ENCODE results near the gene TICAM1. TPM values are rescaled to one million over a fixed set of nuclear protein-coding genes. Genes with fewer than 3 reads are reported as not detected.
"Not testable (repeated sequence)": the region's sequence is repeated elsewhere in the genome, so short reads cannot be mapped to it uniquely, and the experiment has no call there.

TICAM1 gene
- total RNA-seq, 4 donors from 2014 or later: 7.5 to 8.3 (median 8.0) TPM

GRCh38 chr19:4839192-4839591 lies 7.7 kb upstream of the TICAM1 start:
- no peak for TF ChIP-seq POLR2A (IDR thresholded peaks at IDR 0.05; ENCODE audit: low read depth)
- TF ChIP-seq POLR2AphosphoS5 (IDR thresholded peaks at IDR 0.05): no peak
- no peak overlapping the region for H3K4me3 ChIP-seq
- 94% methylated on average over 6 of the region's 17 CpGs for WGBS
- no peaks in the 10 kb centered on the region for H3K9me3 ChIP-seq
- H3K27me3 ChIP-seq: no peaks in the 10 kb centered on the region
- no peaks in the 10 kb centered on the region for H3K4me1 ChIP-seq
- intact Hi-C loops (cut with DNase I): no loop called here
- H3K27ac ChIP-seq (replicated peaks in 1 of 4): no peak overlapping the region
- DNase-seq (ENCODE audit: extremely low spot score): no peak
- H3K36me3 ChIP-seq: peaks cover 5 to 61% (median 49%) of the 10 kb centered on the region in 4 donors

DNA sequence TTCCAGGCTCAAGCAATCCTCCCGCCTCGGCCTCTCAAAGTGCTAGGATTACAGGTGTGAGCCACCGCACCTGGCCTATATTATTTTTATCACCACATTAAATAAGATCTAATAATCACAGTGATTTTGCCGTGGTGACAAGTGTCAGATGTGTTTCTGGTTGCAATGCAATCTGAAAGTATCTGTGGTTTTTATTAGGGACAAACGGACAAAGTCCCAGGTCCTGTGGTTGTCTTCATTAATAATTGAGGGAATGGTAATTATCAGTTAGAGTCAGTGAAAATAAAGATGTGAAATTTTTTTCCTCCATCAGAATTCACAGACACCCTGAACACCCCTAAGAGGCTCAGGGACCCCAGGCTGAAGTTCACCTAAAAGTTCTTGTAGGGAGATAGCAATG lies 1.3 kb upstream of the TICAM1 start:
- no peak for DNase-seq (ENCODE audit: extremely low spot score)
- TF ChIP-seq EP300 (IDR thresholded peaks at IDR 0.05) (no peak), POLR2A (IDR thresholded peaks at IDR 0.05; ENCODE audit: low read depth) (no peak), CTCF (IDR thresholded peaks at IDR 0.05) (no peak), POLR2AphosphoS5 (IDR thresholded peaks at IDR 0.05) (no peak)
- Histone ChIP-seq H3K27me3 (no peaks in the 10 kb centered on the region), H3K9me3 (no peaks in the 10 kb centered on the region), H3K36me3 (peaks cover 0 to 3% (median under 1%) of the 10 kb centered on the region in 4 donors), H3K4me3 (no peak overlapping the region), H3K4me1 (peaks cover 10 to 35% (median 26%) of the 10 kb centered on the region in 4 donors), H3K27ac (replicated peaks in 1 of 4) (no peak overlapping the region)
- intact Hi-C loops (cut with DNase I): no loop called here
- 93% methylated on average over 5 of the region's 5 CpGs for WGBS

GRCh38 chr19:4831979-4832340 lies 448 bp upstream of the TICAM1 start:
- intact Hi-C loops (cut with DNase I); H3K9me3 ChIP-seq; DNase-seq (ENCODE audit: extremely low spot score); H3K27me3 ChIP-seq; H3K36me3 ChIP-seq: not testable (repeated sequence)
- peak overlapping the region; percentile 85 to 99 (median 96) for H3K4me3 ChIP-seq
- H3K27ac ChIP-seq (replicated peaks in 1 of 4): peak overlapping the region; percentile 90 to 94 (median 91)
- WGBS: 40% methylated on average over 9 of the region's 9 CpGs
- peaks cover 10 to 35% (median 26%) of the 10 kb centered on the region in 4 donors for H3K4me1 ChIP-seq

GRCh38 chr19:4830768-4831265 lies 695 bp downstream of the TICAM1 start:
- Histone ChIP-seq H3K9me3 (no peaks in the 10 kb centered on the region), H3K4me3 (peak overlapping the region; percentile 85 to 99 (median 96)), H3K27me3 (no peaks in the 10 kb centered on the region), H3K27ac (replicated peaks in 1 of 4) (peak overlapping the region; percentile 90 to 94 (median 91)), H3K36me3 (no peaks in the 10 kb centered on the region), H3K4me1 (peaks cover 10 to 35% (median 26%) of the 10 kb centered on the region in 4 donors)
- no peak for DNase-seq (ENCODE audit: extremely low spot score)
- WGBS: 69% methylated on average over 6 of the region's 6 CpGs
- TF ChIP-seq CTCF (IDR thresholded peaks at IDR 0.05) (no peak), POLR2AphosphoS5 (IDR thresholded peaks at IDR 0.05) (no peak), POLR2A (IDR thresholded peaks at IDR 0.05; ENCODE audit: low read depth) (no peak), EP300 (IDR thresholded peaks at IDR 0.05) (no peak)
- intact Hi-C loops (cut with DNase I): no loop called here

GRCh38 chr19:4830332-4830731 lies 1.2 kb downstream of the TICAM1 start:
- intact Hi-C loops (cut with DNase I): no loop called here
- H3K4me1 ChIP-seq: peaks cover 10 to 35% (median 26%) of the 10 kb centered on the region in 4 donors
- H3K4me3 ChIP-seq: peak overlapping the region; percentile 85 to 99 (median 96)
- H3K36me3 ChIP-seq: peaks cover 0 to 1% (median 0%) of the 10 kb centered on the region in 4 donors
- no peak for TF ChIP-seq POLR2A (IDR thresholded peaks at IDR 0.05; ENCODE audit: low read depth)
- no peak for TF ChIP-seq POLR2AphosphoS5 (IDR thresholded peaks at IDR 0.05)
- no peak for TF ChIP-seq EP300 (IDR thresholded peaks at IDR 0.05)
- TF ChIP-seq CTCF (IDR thresholded peaks at IDR 0.05): no peak
- H3K27me3 ChIP-seq: no peaks in the 10 kb centered on the region
- peak overlapping the region; percentile 90 to 94 (median 91) for H3K27ac ChIP-seq (replicated peaks in 1 of 4)
- DNase-seq (ENCODE audit: extremely low spot score): no peak
- WGBS: 92% methylated on average over 6 of the region's 6 CpGs
- no peaks in the 10 kb centered on the region for H3K9me3 ChIP-seq

All from esophagus muscularis mucosa (tissue), 4 donors.